GM12878 (cell line): ENCODE data around the gene CLN6. TPM values are rescaled to one million over a fixed set of nuclear protein-coding genes. Genes with fewer than 3 reads are reported as not detected.

Experiments used
- ATAC-seq: fragments of 200-7000 bp; cut with Tn5 transposase; 3 replicates; pipeline ENCODE4 v1.9.1; 2020; ENCODE audit warnings: mild to moderate bottlenecking, moderate library complexity
- BruUV-seq: library from RNA; stranded (reverse); fragments of 400-500 nt; replicated peaks from 2 replicates; lab custom pipeline; 2021; lab: Mats Ljungman, UMichigan
- CTCF ChIA-PET: fragments of 300-600 bp; sonication (Branson Sonifier 250); formaldehyde crosslinking; extraction: SDS; loops from one replicate; lab custom pipeline; 2021; ENCODE audit warnings: inconsistent platforms; lab: Yijun Ruan, JAX
- POLR2A ChIA-PET: fragments of 350-600 bp; formaldehyde crosslinking; extraction: SDS; loops from one replicate; lab custom pipeline; 2021; ENCODE audit warnings: inconsistent platforms; lab: Charles Lee
- RAD21 ChIA-PET: fragments of 300-600 bp; sonication (Branson Sonifier 250); formaldehyde crosslinking; loops from one replicate; lab custom pipeline; 2023; ENCODE audit warnings: antibody characterized with exemption; ENCODE audit not compliant: unreplicated experiment; lab: Charles Lee
- SMC1A ChIA-PET: fragments of 300-600 bp; sonication (Branson Sonifier 250); formaldehyde crosslinking; loops from one replicate; lab custom pipeline; 2023; ENCODE audit not compliant: unreplicated experiment, uncharacterized antibody; lab: Charles Lee
- DNase-seq: peaks from one replicate; pipeline ENCODE4 v3.0.0-alpha.2; 2011; ENCODE audit warnings: low read depth, low spot score
- FAIRE-seq: peaks from 3 replicates; lab custom pipeline; 2011; peaks lifted over from hg19 to GRCh38; lab: Jason Lieb, UNC
- H2AFZ ChIP-seq: 2 replicates; pipeline ENCODE4 v1.6.0; 2011; ENCODE audit warnings: low read depth, low read length, control low read depth; ENCODE audit not compliant: control insufficient read depth
- H3K27ac ChIP-seq: 2 replicates; pipeline ENCODE4 v1.5.1; 2011; ENCODE audit warnings: control low read depth; ENCODE audit not compliant: control insufficient read depth, insufficient read depth
- H3K27me3 ChIP-seq, 2 experiments: replicated peaks in 1 of 2; 2 replicates each; pipeline versions ENCODE4 v1.6.0 to v1.6.1; 2011; ENCODE audit warnings: low read length in 1 of 2; ENCODE audit not compliant: control insufficient read depth in 2 of 2, insufficient read depth in 2 of 2
- H3K36me3 ChIP-seq, 2 experiments: 2 replicates each; pipeline ENCODE4 v1.5.1; 2011; ENCODE audit warnings: low read length in 1 of 2; ENCODE audit not compliant: control insufficient read depth in 2 of 2, insufficient read depth in 2 of 2
- H3K4me1 ChIP-seq: 2 replicates; pipeline ENCODE4 v1.6.1; 2011; ENCODE audit warnings: mild to moderate bottlenecking, low read length, moderate library complexity, mixed read lengths; ENCODE audit not compliant: control insufficient read depth, insufficient read depth
- H3K4me2 ChIP-seq: 2 replicates; pipeline ENCODE4 v1.6.0; 2011; ENCODE audit warnings: control low read depth; ENCODE audit not compliant: control insufficient read depth, insufficient read depth
- H3K4me3 ChIP-seq: fragments of 200-600 bp; sonication (generic); 2 replicates; pipeline ENCODE4 v1.5.1; 2016
- H3K79me2 ChIP-seq: 2 replicates; pipeline ENCODE4 v1.6.0; 2011; ENCODE audit warnings: low read length; ENCODE audit not compliant: control insufficient read depth, insufficient read depth
- H3K9ac ChIP-seq: 2 replicates; pipeline ENCODE4 v1.8.0; 2011; ENCODE audit warnings: low read length, control low read depth, mixed read lengths; ENCODE audit not compliant: control insufficient read depth, insufficient read depth
- H3K9me3 ChIP-seq: replicated peaks from 3 replicates; pipeline ENCODE4 v1.5.1; 2011; ENCODE audit warnings: mild to moderate bottlenecking, low read length; ENCODE audit not compliant: control insufficient read depth, insufficient read depth
- H4K20me1 ChIP-seq: 2 replicates; pipeline ENCODE4 v1.6.0; 2011; ENCODE audit not compliant: control insufficient read depth, insufficient read depth
- BCLAF1 ChIP-seq: fragments of 450-650 bp; IDR thresholded peaks from 2 replicates; pipeline ENCODE4 v1.6.1; 2017; ENCODE audit warnings: antibody characterized with exemption, mild to moderate bottlenecking, moderate library complexity
- BHLHE40 ChIP-seq, 2 experiments: fragments of 450-650 bp in 1 of 2; IDR thresholded peaks; 2 replicates each; pipeline ENCODE4 v1.6.1; 2011 to 2017; ENCODE audit warnings: low read depth in 2 of 2, borderline replicate concordance in 1 of 2, improper control_type of control experiment in 1 of 2, low read length in 1 of 2, mild to moderate bottlenecking in 1 of 2
- EZH2 ChIP-seq: IDR thresholded peaks from 2 replicates; pipeline ENCODE4 v1.6.1; 2012; ENCODE audit warnings: low read depth, mild to moderate bottlenecking, control low read depth, inconsistent platforms, low read length, borderline replicate concordance; ENCODE audit not compliant: control insufficient read depth
- FOS ChIP-seq: IDR thresholded peaks from 3 replicates; pipeline ENCODE4 v1.6.1; 2011; ENCODE audit warnings: borderline replicate concordance; ENCODE audit not compliant: insufficient read length; ENCODE audit errors: extremely low read depth
- FOXM1 ChIP-seq: IDR thresholded peaks from 2 replicates; pipeline ENCODE4 v1.6.1; 2012; ENCODE audit warnings: low read depth, mild to moderate bottlenecking, inconsistent platforms, low read length, moderate library complexity
- NRF1 ChIP-seq: conservative IDR thresholded peaks from 2 replicates; pipeline ENCODE4 v1.6.1; 2011; ENCODE audit warnings: mild to moderate bottlenecking, low read depth, low read length, improper control_type of control experiment
- RAD21 ChIP-seq: IDR thresholded peaks from 2 replicates; pipeline ENCODE4 v1.6.1; 2011; ENCODE audit warnings: mild to moderate bottlenecking, low read depth, low read length, moderate library complexity; ENCODE audit not compliant: insufficient read depth
- RFX5 ChIP-seq: IDR thresholded peaks from 2 replicates; pipeline ENCODE4 v1.6.1; 2011; ENCODE audit warnings: low read depth, low read length, improper control_type of control experiment
- SMARCA5 ChIP-seq: fragments of 450-650 bp; IDR thresholded peaks from 2 replicates; pipeline ENCODE4 v1.6.1; 2017; ENCODE audit warnings: mild to moderate bottlenecking
- SRF ChIP-seq, 2 experiments: IDR thresholded peaks; 2 replicates each; pipeline ENCODE4 v1.6.1; 2011; ENCODE audit warnings: low read depth in 2 of 2, low read length in 2 of 2, mild to moderate bottlenecking in 1 of 2, moderate library complexity in 1 of 2
- SUPT20H ChIP-seq: IDR thresholded peaks from 2 replicates; pipeline ENCODE4 v1.6.1; 2011; ENCODE audit warnings: low read depth, mild to moderate bottlenecking, low read length, moderate library complexity, borderline replicate concordance; ENCODE audit not compliant: control insufficient read depth
- TARDBP ChIP-seq: IDR thresholded peaks from 2 replicates; pipeline ENCODE4 v1.6.1; 2016; ENCODE audit warnings: borderline replicate concordance
- TBL1XR1 ChIP-seq: IDR thresholded peaks from 2 replicates; pipeline ENCODE4 v1.6.1; 2012; ENCODE audit warnings: low read depth, low read length, improper control_type of control experiment
- YY1 ChIP-seq: IDR thresholded peaks from 2 replicates; pipeline ENCODE4 v1.6.1; 2011; ENCODE audit warnings: low read depth, mild to moderate bottlenecking, low read length
- ZBTB33 ChIP-seq: fragments of 450-650 bp; IDR thresholded peaks from 2 replicates; pipeline ENCODE4 v1.6.1; 2017; ENCODE audit warnings: mild to moderate bottlenecking
- WGBS: methylation state at CpG from one replicate; pipeline ENCODE4 v1.1.6; 2016; ENCODE audit warnings: low lambda C conversion rate; ENCODE audit not compliant: insufficient replicate concordance, insufficient coverage; ENCODE audit errors: missing lambda C conversion rate; 5-methylcytosine and 5-hydroxymethylcytosine counted together
- in situ Hi-C: fragments of 300-500 bp; cut with MboI; formaldehyde crosslinking; loops from 9 replicates; pipeline ENCODE4 v1.14.3; 2018; ENCODE audit warnings: mixed read lengths
- intact Hi-C: fragments of 100-400 bp; cut with micrococcal nuclease; formaldehyde crosslinking; loops from one replicate; pipeline ENCODE4 v1.14.2; 2022; ENCODE audit not compliant: unreplicated experiment
- polyA plus RNA-seq, 11 experiments: library from polyadenylated mRNA; depleted of rRNA in 4 of 11; unstranded in 6 of 11; stranded (reverse) in 5 of 11; fragments of >200 nt; fragmentation: Nextera tagmentation in 4 of 11; fragmentation: Illumina TruSeq in 1 of 11; extraction: Ambion mirVana in 4 of 11; extraction: Trizol in 1 of 11; gene quantifications; 1 replicate in 1 of 11; 2 replicates in 10 of 11; pipeline versions ENCODE4 v1.2.1 to v1.2.3, GENCODE V29; 2011 to 2016; ENCODE audit warnings: inconsistent platforms in 2 of 11, missing spikeins in 2 of 11, low read depth in 1 of 11
- total RNA-seq, 4 experiments: library from RNA; depleted of rRNA in 3 of 4; stranded (reverse); fragments of >200 nt in 3 of 4; fragmentation: Illumina TruSeq in 1 of 4; extraction: Trizol in 1 of 4; gene quantifications; 2 replicates each; pipeline versions ENCODE4 v1.2.1 to v1.2.3, GENCODE V29; 2013 to 2021
- TF ChIP-seq, protein P1 (sequence below): IDR thresholded peaks from 2 replicates; pipeline ENCODE4 v1.6.1; 2011; ENCODE audit warnings: low read depth, low read length, improper control_type of control experiment, borderline replicate concordance
- TF ChIP-seq, protein P2 (sequence below), 3 experiments: IDR thresholded peaks in 2 of 3; conservative IDR thresholded peaks in 1 of 3; 2 replicates each; pipeline ENCODE4 v1.5.1; 2011; ENCODE audit warnings: low read depth in 3 of 3, low read length in 3 of 3, mild to moderate bottlenecking in 3 of 3, control low read depth in 2 of 3, moderate library complexity in 2 of 3, inconsistent platforms in 1 of 3, mixed read lengths in 1 of 3; ENCODE audit not compliant: control insufficient read depth in 2 of 3, insufficient read depth in 1 of 3; ENCODE audit errors: extremely low read depth in 1 of 3

Gene CLN6
- total and polyA plus RNA-seq, 10 of the 15 experiments (the other 5 are each of a cell fraction or from before 2014, with no cell fraction given) = 0.74 to 69.0 (median 30.3) TPM

DNA sequence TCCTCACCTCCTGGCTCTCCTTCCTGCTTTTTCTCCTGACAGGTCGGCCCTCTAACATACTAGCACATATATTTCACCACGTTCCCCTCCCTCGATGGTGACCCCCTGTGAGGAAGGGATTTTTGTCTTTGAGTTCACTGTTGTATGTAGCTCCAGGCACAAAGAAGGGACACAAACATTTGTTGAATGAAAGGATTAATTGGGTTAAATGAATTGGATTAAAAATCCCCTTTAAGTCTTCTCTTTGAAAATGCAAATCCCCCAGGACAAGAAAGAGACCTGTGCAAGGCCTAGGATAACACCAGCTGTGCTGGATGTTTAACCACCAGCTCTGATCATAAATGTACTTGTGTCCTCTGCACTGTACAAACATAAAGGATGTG is 27.7 kb downstream of the CLN6 start:
- SMC1A ChIA-PET = interaction anchor here (0.8 to 1.3 kb wide), 2 partner anchors 332 to 339 kb away, joined by 3 read pairs; no protein-coding TSS in a partner anchor
- no peak for TF ChIP-seq EZH2
- no peak for TF ChIP-seq TARDBP
- no peak for TF ChIP-seq ZBTB33
- TF ChIP-seq RFX5 = no peak
- TF ChIP-seq RAD21 = no peak
- no peak for TF ChIP-seq YY1
- TF ChIP-seq, protein P1, sequence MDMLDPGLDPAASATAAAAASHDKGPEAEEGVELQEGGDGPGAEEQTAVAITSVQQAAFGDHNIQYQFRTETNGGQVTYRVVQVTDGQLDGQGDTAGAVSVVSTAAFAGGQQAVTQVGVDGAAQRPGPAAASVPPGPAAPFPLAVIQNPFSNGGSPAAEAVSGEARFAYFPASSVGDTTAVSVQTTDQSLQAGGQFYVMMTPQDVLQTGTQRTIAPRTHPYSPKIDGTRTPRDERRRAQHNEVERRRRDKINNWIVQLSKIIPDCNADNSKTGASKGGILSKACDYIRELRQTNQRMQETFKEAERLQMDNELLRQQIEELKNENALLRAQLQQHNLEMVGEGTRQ = no peak
- no peak for TF ChIP-seq BCLAF1
- TF ChIP-seq SRF (IDR thresholded peaks at IDR 0.05; ENCODE audit: low read depth in 2 of 2, low read length in 2 of 2) = no peak
- TF ChIP-seq, protein P2, sequence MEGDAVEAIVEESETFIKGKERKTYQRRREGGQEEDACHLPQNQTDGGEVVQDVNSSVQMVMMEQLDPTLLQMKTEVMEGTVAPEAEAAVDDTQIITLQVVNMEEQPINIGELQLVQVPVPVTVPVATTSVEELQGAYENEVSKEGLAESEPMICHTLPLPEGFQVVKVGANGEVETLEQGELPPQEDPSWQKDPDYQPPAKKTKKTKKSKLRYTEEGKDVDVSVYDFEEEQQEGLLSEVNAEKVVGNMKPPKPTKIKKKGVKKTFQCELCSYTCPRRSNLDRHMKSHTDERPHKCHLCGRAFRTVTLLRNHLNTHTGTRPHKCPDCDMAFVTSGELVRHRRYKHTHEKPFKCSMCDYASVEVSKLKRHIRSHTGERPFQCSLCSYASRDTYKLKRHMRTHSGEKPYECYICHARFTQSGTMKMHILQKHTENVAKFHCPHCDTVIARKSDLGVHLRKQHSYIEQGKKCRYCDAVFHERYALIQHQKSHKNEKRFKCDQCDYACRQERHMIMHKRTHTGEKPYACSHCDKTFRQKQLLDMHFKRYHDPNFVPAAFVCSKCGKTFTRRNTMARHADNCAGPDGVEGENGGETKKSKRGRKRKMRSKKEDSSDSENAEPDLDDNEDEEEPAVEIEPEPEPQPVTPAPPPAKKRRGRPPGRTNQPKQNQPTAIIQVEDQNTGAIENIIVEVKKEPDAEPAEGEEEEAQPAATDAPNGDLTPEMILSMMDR (IDR thresholded peaks at IDR 0.05 in 2 of 3, conservative IDR thresholded peaks at IDR 0.05 in 1 of 3; ENCODE audit: control insufficient read depth in 2 of 3, extremely low read depth in 1 of 3, insufficient read depth in 1 of 3, low read depth in 3 of 3, low read length in 3 of 3) = no peak
- no peak for TF ChIP-seq SUPT20H
- no peak for TF ChIP-seq TBL1XR1
- no peak for TF ChIP-seq FOXM1
- TF ChIP-seq NRF1 = no peak
- TF ChIP-seq SMARCA5 = no peak
- TF ChIP-seq FOS = no peak
- TF ChIP-seq BHLHE40 (IDR thresholded peaks at IDR 0.05; ENCODE audit: borderline replicate concordance in 1 of 2, low read depth in 2 of 2, low read length in 1 of 2) = no peak

More for the DNA sequence above, 27.7 kb downstream of the CLN6 start:
- WGBS = 56% methylated on average over 3 of the region's 3 CpGs
- Histone ChIP-seq H3K27ac (no peak overlapping the region), H3K27me3 (no peaks in the 10 kb centered on the region), H3K9me3 (no peaks in the 10 kb centered on the region), H3K9ac (no peak overlapping the region), H3K4me3 (no peak overlapping the region), H2AFZ (no peak overlapping the region), H3K4me2 (no peak overlapping the region), H3K79me2 (no peaks in the 10 kb centered on the region), H3K4me1 (no peaks in the 10 kb centered on the region; the same call in 1 of the 2 replicates), H4K20me1 (no peaks in the 10 kb centered on the region), H3K36me3 (peaks cover 4 to 6% of the 10 kb centered on the region in 2 experiments; a peak in 3 of 4 replicates)
- intact Hi-C loops (no loop called here), in situ Hi-C loops (no loop called here)
- DNase-seq (no peak), ATAC-seq (no peak), FAIRE-seq (no peak)
- CTCF ChIA-PET = no interaction called here
- POLR2A ChIA-PET = no interaction called here
- BruUV-seq = no TSS peak
- RAD21 ChIA-PET = no interaction called here
